Measurements from ENCODE around the gene GCK.

- TF ChIP-seq CTCF (conservative IDR thresholded peaks at IDR 0.05; ENCODE audit: low read depth, low read length): no peak
- no peak for TF ChIP-seq EZH2 (IDR thresholded peaks at IDR 0.05; ENCODE audit: borderline replicate concordance, low read depth, low read length, poor library complexity, severe bottlenecking)
Measured at GRCh38 chr7:44144968-44145478, 44.2 kb downstream of the GCK start.
